ENCODE results near the gene EXOC8.

EXOC8 gene

DNA sequence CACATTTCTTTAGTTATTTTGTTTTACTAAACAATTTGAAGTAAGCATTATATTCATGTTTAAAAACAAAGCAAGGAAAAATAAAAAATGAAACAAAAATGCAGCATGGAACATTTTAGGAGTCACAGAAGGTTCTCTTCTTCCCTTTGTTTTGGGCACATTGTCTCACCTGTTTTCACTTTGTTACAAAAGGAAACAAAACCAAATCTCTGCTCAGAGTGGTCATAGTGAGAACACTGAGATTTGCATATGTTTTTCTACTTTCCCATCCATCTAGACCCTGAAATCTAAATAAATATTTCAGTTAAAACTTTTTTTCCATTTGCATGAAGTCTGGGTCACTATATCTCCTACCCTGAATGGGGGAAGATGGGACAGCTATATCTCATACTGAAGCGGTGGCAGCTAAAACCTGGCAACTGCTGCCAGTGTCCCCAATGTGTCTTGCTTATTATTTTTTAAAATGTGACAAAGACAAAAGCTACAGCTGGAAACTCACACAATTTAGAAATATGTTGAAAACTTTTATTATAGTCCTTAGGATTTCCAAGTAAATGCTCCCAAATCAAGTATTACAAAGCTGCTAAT is 3.5 kb downstream of the EXOC8 start:
- H3K27ac ChIP-seq (ENCODE audit: low read length): no peak overlapping the region

DNA sequence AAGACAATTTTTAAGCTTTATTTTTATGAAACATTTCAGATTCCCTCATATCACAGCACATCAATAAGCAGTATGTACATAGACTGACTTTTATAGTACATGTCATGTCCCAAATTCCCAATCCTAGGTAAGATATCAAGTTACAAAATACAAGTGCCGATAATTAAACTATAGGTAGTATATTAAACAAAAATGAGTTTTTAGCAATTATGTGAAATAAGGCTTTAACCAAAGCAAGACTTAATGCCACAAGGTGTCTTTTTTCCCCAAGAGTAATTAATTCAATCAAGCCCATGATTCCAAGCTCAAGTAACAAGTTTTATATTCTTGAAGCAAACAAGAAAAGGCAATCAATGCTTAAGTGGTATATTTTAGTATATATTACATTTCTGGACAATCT is 4.9 kb downstream of the EXOC8 start:
- Histone ChIP-seq H3K4me1 (ENCODE audit: control insufficient read depth, insufficient read depth, low read length) (peaks cover 3% of the 10 kb centered on the region; the same call in 1 of the 2 replicates), H3K9me3 (ENCODE audit: control insufficient read depth, insufficient read depth, low read length) (no peaks in the 10 kb centered on the region), H3K27me3 (ENCODE audit: control insufficient read depth, insufficient read depth, low read length) (no peaks in the 10 kb centered on the region), H3K4me3 (ENCODE audit: low read length) (no peak overlapping the region), H3K27ac (ENCODE audit: low read length) (no peak overlapping the region), H3K36me3 (ENCODE audit: control insufficient read depth, insufficient read depth, low read length) (no peaks in the 10 kb centered on the region)
- no peak for DNase-seq (ENCODE audit: low read depth, low spot score)
- no CpG with 5 or more reads among the region's 1 CpG for WGBS (ENCODE audit: insufficient coverage, insufficient read length)

More for the DNA sequence above, 3.5 kb downstream of the EXOC8 start:
- H3K36me3 ChIP-seq (ENCODE audit: control insufficient read depth, insufficient read depth, low read length): no peaks in the 10 kb centered on the region
- no peaks in the 10 kb centered on the region for H3K27me3 ChIP-seq (ENCODE audit: control insufficient read depth, insufficient read depth, low read length)
- no CpG with 5 or more reads among the region's 1 CpG for WGBS (ENCODE audit: insufficient coverage, insufficient read length)
- no peak for DNase-seq (ENCODE audit: low read depth, low spot score)
- H3K4me3 ChIP-seq (ENCODE audit: low read length): no peak overlapping the region
- H3K9me3 ChIP-seq (ENCODE audit: control insufficient read depth, insufficient read depth, low read length): no peaks in the 10 kb centered on the region
- peaks cover 3% of the 10 kb centered on the region; the same call in 1 of the 2 replicates for H3K4me1 ChIP-seq (ENCODE audit: control insufficient read depth, insufficient read depth, low read length)

DNA sequence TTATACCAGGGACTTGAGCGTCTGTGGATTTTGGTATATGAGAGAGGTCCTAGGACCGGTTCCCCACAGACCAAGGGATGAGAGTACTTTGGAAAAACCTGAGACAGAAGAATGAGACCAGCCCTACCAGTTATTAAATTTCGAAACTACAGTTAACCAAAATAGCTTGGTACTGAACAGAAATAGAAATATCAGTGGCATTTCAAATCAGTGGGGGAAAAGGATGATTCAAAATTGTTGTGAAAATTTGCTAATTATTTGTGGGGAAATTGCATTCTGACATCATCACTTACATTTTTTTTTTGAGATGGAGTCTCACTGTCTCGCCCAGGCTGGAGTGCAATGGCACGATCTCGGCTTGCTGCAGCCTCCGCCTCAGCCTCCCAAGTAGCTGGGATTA is 8.2 kb downstream of the EXOC8 start:
- no CpG with 5 or more reads among the region's 7 CpGs for WGBS (ENCODE audit: insufficient coverage, insufficient read length)
- no peak overlapping the region for H3K4me3 ChIP-seq (ENCODE audit: low read length)
- H3K4me1 ChIP-seq (ENCODE audit: control insufficient read depth, insufficient read depth, low read length): no peaks in the 10 kb centered on the region
- no peaks in the 10 kb centered on the region for H3K27me3 ChIP-seq (ENCODE audit: control insufficient read depth, insufficient read depth, low read length)
- no peaks in the 10 kb centered on the region for H3K36me3 ChIP-seq (ENCODE audit: control insufficient read depth, insufficient read depth, low read length)
- H3K27ac ChIP-seq (ENCODE audit: low read length): no peak overlapping the region
- H3K9me3 ChIP-seq (ENCODE audit: control insufficient read depth, insufficient read depth, low read length): no peaks in the 10 kb centered on the region
- no peak for DNase-seq (ENCODE audit: low read depth, low spot score)

DNA sequence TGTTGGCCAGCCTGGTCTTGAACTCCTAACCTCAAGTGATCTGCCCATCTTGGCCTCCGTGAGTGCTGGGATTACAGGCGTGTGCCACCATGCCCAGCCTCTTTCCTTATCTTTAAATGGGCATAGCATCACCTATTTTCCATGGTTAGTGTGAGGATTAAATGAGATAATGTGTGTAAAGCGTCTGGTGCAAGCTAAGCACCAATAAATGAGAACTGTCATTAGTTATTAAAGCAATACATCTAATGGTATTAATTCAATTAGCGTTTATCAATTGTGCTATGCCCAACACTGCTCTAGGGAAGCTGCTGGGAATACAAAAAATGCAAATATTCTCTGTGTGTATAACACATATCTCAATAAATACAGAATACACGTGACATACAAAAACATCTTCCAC is 10.0 kb downstream of the EXOC8 start:
- WGBS (ENCODE audit: insufficient coverage, insufficient read length): no CpG with 5 or more reads among the region's 5 CpGs
- no peak for DNase-seq (ENCODE audit: low read depth, low spot score)

DNA sequence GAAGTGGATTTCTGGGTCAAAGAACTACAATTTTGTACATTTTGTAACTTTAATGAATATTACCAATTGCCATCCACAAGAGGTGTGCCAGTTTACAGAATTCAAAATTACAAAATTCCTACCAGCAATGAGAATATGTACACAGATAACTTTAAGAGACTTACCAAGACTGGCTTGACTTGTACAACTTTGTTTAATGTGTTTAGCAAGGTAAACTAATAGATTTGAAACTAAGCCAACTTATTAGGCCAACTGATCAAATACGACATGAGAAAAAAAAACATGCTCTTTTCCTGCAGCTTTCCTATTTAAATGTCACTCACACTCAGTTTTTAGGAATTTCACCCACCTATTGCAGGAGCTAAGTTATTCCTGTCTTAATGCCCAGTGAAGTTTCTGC is 11.4 kb downstream of the EXOC8 start:
- H3K27me3 ChIP-seq (ENCODE audit: control insufficient read depth, insufficient read depth, low read length): no peaks in the 10 kb centered on the region
- no peaks in the 10 kb centered on the region for H3K36me3 ChIP-seq (ENCODE audit: control insufficient read depth, insufficient read depth, low read length)
- no peak overlapping the region for H3K4me3 ChIP-seq (ENCODE audit: low read length)
- WGBS (ENCODE audit: insufficient coverage, insufficient read length): no CpG with 5 or more reads among the region's 1 CpG
- no peak overlapping the region for H3K27ac ChIP-seq (ENCODE audit: low read length)
- H3K9me3 ChIP-seq (ENCODE audit: control insufficient read depth, insufficient read depth, low read length): no peaks in the 10 kb centered on the region
- H3K4me1 ChIP-seq (ENCODE audit: control insufficient read depth, insufficient read depth, low read length): no peaks in the 10 kb centered on the region
- DNase-seq (ENCODE audit: low read depth, low spot score): no peak

More for the DNA sequence above, 10.0 kb downstream of the EXOC8 start:
- H3K4me1 ChIP-seq (ENCODE audit: control insufficient read depth, insufficient read depth, low read length): no peaks in the 10 kb centered on the region
- H3K4me3 ChIP-seq (ENCODE audit: low read length): no peak overlapping the region
- H3K9me3 ChIP-seq (ENCODE audit: control insufficient read depth, insufficient read depth, low read length): no peaks in the 10 kb centered on the region
- no peaks in the 10 kb centered on the region for H3K27me3 ChIP-seq (ENCODE audit: control insufficient read depth, insufficient read depth, low read length)
- no peaks in the 10 kb centered on the region for H3K36me3 ChIP-seq (ENCODE audit: control insufficient read depth, insufficient read depth, low read length)
- H3K27ac ChIP-seq (ENCODE audit: low read length): no peak overlapping the region

DNA sequence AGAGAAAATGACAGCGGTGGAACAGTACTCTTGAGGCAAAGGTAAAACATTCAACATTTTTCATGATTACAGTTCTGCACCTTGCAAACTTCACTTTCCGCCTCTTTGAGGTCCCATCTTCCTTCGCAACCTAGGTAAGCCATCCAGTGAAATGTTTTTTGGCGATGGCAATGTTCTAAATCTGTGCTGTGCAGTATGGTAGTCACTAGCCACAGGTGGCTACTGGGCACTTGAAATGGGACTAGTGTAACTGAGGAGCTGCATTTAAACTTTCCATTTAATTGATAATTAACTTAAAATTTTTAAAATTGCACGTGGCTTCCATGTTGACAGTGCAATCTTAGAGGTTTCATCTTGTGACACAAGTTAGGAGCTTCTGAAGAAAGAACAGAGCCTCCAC is 13.0 kb downstream of the EXOC8 start:
- no CpG with 5 or more reads among the region's 5 CpGs for WGBS (ENCODE audit: insufficient coverage, insufficient read length)
- H3K36me3 ChIP-seq (ENCODE audit: control insufficient read depth, insufficient read depth, low read length): no peaks in the 10 kb centered on the region
- no peaks in the 10 kb centered on the region for H3K9me3 ChIP-seq (ENCODE audit: control insufficient read depth, insufficient read depth, low read length)
- DNase-seq (ENCODE audit: low read depth, low spot score): no peak
- no peak overlapping the region for H3K4me3 ChIP-seq (ENCODE audit: low read length)
- no peaks in the 10 kb centered on the region for H3K27me3 ChIP-seq (ENCODE audit: control insufficient read depth, insufficient read depth, low read length)
- no peak overlapping the region for H3K27ac ChIP-seq (ENCODE audit: low read length)
- H3K4me1 ChIP-seq (ENCODE audit: control insufficient read depth, insufficient read depth, low read length): no peaks in the 10 kb centered on the region

DNA sequence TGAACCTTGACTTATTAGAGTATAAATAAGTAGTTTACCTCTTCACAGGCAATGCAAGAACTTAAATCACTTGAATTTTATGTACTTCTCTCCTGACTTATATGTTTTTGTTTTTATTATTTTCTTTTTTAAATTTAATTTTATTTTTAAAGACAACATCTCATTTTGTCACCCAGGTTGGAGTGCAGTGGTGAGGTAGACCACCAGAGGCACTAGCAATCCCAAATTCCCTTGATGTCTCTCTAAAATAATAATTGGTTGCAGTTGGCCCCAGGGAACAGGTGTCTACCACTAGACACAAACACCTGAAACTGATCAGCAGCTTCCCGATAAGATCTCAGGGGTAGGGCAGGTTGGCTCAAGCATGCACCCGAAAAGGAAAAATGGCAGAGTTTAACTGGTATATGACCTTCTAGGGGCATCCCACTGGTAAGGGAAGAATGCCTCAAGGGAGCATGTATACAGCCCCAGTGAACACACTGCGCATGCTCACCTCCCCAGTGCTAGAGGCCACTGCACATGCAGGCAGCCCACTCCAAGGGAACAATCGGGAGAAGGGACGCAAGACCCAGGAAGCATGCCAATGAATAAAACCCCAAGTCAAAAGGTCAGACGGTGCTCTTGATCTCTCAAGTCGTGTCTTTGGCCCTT is 14.6 kb downstream of the EXOC8 start:
- no peak for DNase-seq (ENCODE audit: low read depth, low spot score)
- H3K27me3 ChIP-seq (ENCODE audit: control insufficient read depth, insufficient read depth, low read length): no peaks in the 10 kb centered on the region
- H3K9me3 ChIP-seq (ENCODE audit: control insufficient read depth, insufficient read depth, low read length): no peaks in the 10 kb centered on the region
- no peak overlapping the region for H3K4me3 ChIP-seq (ENCODE audit: low read length)
- WGBS (ENCODE audit: insufficient coverage, insufficient read length): no CpG with 5 or more reads among the region's 7 CpGs
- H3K4me1 ChIP-seq (ENCODE audit: control insufficient read depth, insufficient read depth, low read length): no peaks in the 10 kb centered on the region
- H3K36me3 ChIP-seq (ENCODE audit: control insufficient read depth, insufficient read depth, low read length): no peaks in the 10 kb centered on the region
- no peak overlapping the region for H3K27ac ChIP-seq (ENCODE audit: low read length)

DNA sequence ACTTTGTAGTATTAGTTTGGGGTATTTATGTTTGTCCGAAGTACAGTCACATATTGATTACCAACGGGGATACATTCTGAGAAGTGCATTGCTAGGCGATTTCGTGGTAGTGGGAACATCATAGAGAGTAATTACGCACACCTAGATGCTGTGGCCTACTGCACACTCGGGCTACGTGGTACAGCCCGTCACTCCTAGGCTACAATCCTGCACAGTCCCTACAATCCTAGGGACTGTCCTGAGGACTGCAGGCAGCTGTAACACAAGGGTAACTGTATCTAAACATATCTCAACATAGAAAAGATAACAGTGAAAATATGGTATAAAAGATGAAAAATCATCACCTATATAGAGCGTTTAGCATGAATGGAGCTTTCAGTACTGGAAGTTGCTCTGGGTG is 18.6 kb downstream of the EXOC8 start:
- no peak overlapping the region for H3K4me3 ChIP-seq (ENCODE audit: low read length)
- H3K27ac ChIP-seq (ENCODE audit: low read length): no peak overlapping the region
- no peaks in the 10 kb centered on the region for H3K27me3 ChIP-seq (ENCODE audit: control insufficient read depth, insufficient read depth, low read length)
- no peaks in the 10 kb centered on the region for H3K4me1 ChIP-seq (ENCODE audit: control insufficient read depth, insufficient read depth, low read length)
- no peak for DNase-seq (ENCODE audit: low read depth, low spot score)
- no peaks in the 10 kb centered on the region for H3K36me3 ChIP-seq (ENCODE audit: control insufficient read depth, insufficient read depth, low read length)
- no peaks in the 10 kb centered on the region for H3K9me3 ChIP-seq (ENCODE audit: control insufficient read depth, insufficient read depth, low read length)
- WGBS (ENCODE audit: insufficient coverage, insufficient read length): no CpG with 5 or more reads among the region's 9 CpGs

DNA sequence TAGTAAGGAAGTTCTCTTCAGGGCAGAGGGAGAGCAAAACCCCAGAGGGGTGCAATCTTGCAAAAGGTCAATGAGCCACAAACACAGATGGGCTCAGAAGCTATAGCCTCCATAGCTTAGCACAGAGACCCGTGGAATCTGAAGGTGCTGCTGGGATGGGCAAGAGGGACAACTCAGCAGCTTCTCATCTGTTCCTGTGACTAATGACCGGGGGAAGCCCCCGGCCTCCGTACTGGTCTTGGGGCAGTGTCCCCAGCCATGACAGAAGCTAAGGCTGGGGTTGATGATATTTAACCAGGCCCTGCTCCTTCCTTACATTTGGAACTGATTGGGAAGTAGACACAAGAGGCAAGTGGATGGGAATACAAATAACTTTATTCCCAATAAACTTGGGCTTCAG is 19.1 kb downstream of the EXOC8 start:
- no peak overlapping the region for H3K27ac ChIP-seq (ENCODE audit: low read length)
- WGBS (ENCODE audit: insufficient coverage, insufficient read length): no CpG with 5 or more reads among the region's 4 CpGs
- H3K4me1 ChIP-seq (ENCODE audit: control insufficient read depth, insufficient read depth, low read length): no peaks in the 10 kb centered on the region
- no peaks in the 10 kb centered on the region for H3K36me3 ChIP-seq (ENCODE audit: control insufficient read depth, insufficient read depth, low read length)
- no peaks in the 10 kb centered on the region for H3K9me3 ChIP-seq (ENCODE audit: control insufficient read depth, insufficient read depth, low read length)
- no peak for DNase-seq (ENCODE audit: low read depth, low spot score)
- H3K27me3 ChIP-seq (ENCODE audit: control insufficient read depth, insufficient read depth, low read length): no peaks in the 10 kb centered on the region
- H3K4me3 ChIP-seq (ENCODE audit: low read length): no peak overlapping the region

DNA sequence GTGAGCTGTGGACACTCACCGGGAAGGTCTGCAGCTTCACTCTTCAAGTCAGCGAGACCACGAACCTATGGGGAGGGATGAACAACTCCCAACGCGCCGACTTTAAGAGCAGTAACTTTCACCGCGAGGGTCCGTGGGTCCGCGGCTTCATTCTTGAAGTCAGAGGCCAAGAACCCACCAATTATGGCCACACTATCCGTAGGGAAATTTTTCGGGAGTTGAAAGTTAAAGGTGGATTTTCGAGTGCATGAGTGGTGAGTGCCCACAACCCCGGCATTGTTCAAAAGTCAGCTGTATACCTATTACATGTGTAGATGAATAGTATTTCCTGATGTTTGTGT is 19.7 kb downstream of the EXOC8 start:
- Histone ChIP-seq H3K36me3 (ENCODE audit: control insufficient read depth, insufficient read depth, low read length) (no peaks in the 10 kb centered on the region), H3K27me3 (ENCODE audit: control insufficient read depth, insufficient read depth, low read length) (no peaks in the 10 kb centered on the region), H3K4me1 (ENCODE audit: control insufficient read depth, insufficient read depth, low read length) (no peaks in the 10 kb centered on the region), H3K27ac (ENCODE audit: low read length) (no peak overlapping the region), H3K4me3 (ENCODE audit: low read length) (no peak overlapping the region), H3K9me3 (ENCODE audit: control insufficient read depth, insufficient read depth, low read length) (no peaks in the 10 kb centered on the region)
- WGBS (ENCODE audit: insufficient coverage, insufficient read length): no CpG with 5 or more reads among the region's 15 CpGs
- DNase-seq (ENCODE audit: low read depth, low spot score): no peak
